ENCODE measurements around the gene N4BP2.

N4BP2 gene

GRCh38 chr4:40190465-40190864 lies 133.8 kb downstream of the N4BP2 start:
- in situ Hi-C loops (cut with MboI; ENCODE audit: low sequenced_read_pairs), result no loop called here

- in situ Hi-C loops (cut with MboI; ENCODE audit: low sequenced_read_pairs), result no loop called here
Observed at GRCh38 chr4:40190880-40191815, 134.5 kb downstream of the N4BP2 start.

- in situ Hi-C loops (cut with MboI; ENCODE audit: low sequenced_read_pairs), result no loop called here
Observed at GRCh38 chr4:40192114-40193015, 135.7 kb downstream of the N4BP2 start.

GRCh38 chr4:40193016-40193571 lies 136.4 kb downstream of the N4BP2 start:
- in situ Hi-C loops (cut with MboI; ENCODE audit: low sequenced_read_pairs), result no loop called here

GRCh38 chr4:40193578-40193977 lies 136.9 kb downstream of the N4BP2 start:
- in situ Hi-C loops (cut with MboI; ENCODE audit: low sequenced_read_pairs), result no loop called here

- in situ Hi-C loops (cut with MboI; ENCODE audit: low sequenced_read_pairs), result no loop called here
Observed at GRCh38 chr4:40194602-40195161, 138.0 kb downstream of the N4BP2 start.

- in situ Hi-C loops (cut with MboI; ENCODE audit: low sequenced_read_pairs), result no loop called here
Observed at GRCh38 chr4:40195182-40196177, 138.8 kb downstream of the N4BP2 start.

- in situ Hi-C loops (cut with MboI; ENCODE audit: low sequenced_read_pairs), result no loop called here
Observed at GRCh38 chr4:40196272-40196671, 139.6 kb downstream of the N4BP2 start.

GRCh38 chr4:40196724-40197281 lies 140.2 kb downstream of the N4BP2 start, which contains the start of gene RHOH:
Gene RHOH, plus strand, starts transcription at chr4:40197031. Its CDS starts 46,356 bp downstream, at chr4:40243387.
- in situ Hi-C loops (cut with MboI; ENCODE audit: low sequenced_read_pairs), result no loop called here

GRCh38 chr4:40197879-40198689 lies 141.4 kb downstream of the N4BP2 start:
- in situ Hi-C loops (cut with MboI; ENCODE audit: low sequenced_read_pairs), result no loop called here

- in situ Hi-C loops (cut with MboI; ENCODE audit: low sequenced_read_pairs), result no loop called here
Observed at GRCh38 chr4:40199179-40199670, 142.6 kb downstream of the N4BP2 start.

GRCh38 chr4:40199999-40200874 lies 143.6 kb downstream of the N4BP2 start:
- in situ Hi-C loops (cut with MboI; ENCODE audit: low sequenced_read_pairs), result no loop called here

- in situ Hi-C loops (cut with MboI; ENCODE audit: low sequenced_read_pairs), result no loop called here
Observed at GRCh38 chr4:40200875-40201801, 144.5 kb downstream of the N4BP2 start.

GRCh38 chr4:40201898-40202297 lies 145.2 kb downstream of the N4BP2 start:
- in situ Hi-C loops (cut with MboI; ENCODE audit: low sequenced_read_pairs), result no loop called here

- in situ Hi-C loops (cut with MboI; ENCODE audit: low sequenced_read_pairs), result no loop called here
Observed at GRCh38 chr4:40202474-40202873, 145.8 kb downstream of the N4BP2 start.

- in situ Hi-C loops (cut with MboI; ENCODE audit: low sequenced_read_pairs), result no loop called here
Observed at GRCh38 chr4:40204507-40205258, 148.0 kb downstream of the N4BP2 start.
